MM.1S (cell line): ENCODE data around the gene MYH11.

Source experiments
- EZH2 ChIP-seq: fragments of 300-600 bp; sonication (generic); optimal IDR thresholded peaks from 2 replicates; pipeline ENCODE3; 2017; ENCODE audit warnings: low read depth, mild to moderate bottlenecking, antibody characterized with exemption, low read length, mixed read lengths
- EZH2phosphoT487 ChIP-seq: fragments of 300-600 bp; sonication (generic); IDR thresholded peaks from 2 replicates; pipeline ENCODE4 v1.6.1; 2018; ENCODE audit warnings: antibody characterized with exemption, low read length
- TF ChIP-seq, protein P1 (sequence below): fragments of 300-600 bp; sonication (generic); IDR thresholded peaks from 2 replicates; pipeline ENCODE4 v1.5.1; 2016; ENCODE audit warnings: antibody characterized with exemption, low read length, mixed read lengths

DNA sequence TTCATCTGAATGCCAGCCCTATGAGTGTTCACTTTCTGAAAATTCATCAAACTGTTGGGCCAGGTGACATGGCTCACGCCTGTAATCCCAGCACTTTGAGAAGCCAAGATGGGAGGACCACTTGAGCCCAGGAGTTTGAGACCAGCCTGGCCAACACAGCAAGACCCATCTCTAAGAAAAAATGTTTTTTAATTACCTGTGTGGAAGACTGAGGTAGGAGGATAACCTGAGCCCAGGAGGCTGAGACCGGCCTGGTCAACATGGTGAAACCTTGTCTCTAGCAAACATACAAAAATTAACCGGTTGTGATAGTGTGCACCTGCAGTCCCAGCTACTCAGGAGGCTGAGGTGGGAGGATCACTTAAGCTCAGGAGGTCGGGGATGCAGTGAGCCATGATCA lies 10.3 kb downstream of the MYH11 start:
- TF ChIP-seq, protein P1, sequence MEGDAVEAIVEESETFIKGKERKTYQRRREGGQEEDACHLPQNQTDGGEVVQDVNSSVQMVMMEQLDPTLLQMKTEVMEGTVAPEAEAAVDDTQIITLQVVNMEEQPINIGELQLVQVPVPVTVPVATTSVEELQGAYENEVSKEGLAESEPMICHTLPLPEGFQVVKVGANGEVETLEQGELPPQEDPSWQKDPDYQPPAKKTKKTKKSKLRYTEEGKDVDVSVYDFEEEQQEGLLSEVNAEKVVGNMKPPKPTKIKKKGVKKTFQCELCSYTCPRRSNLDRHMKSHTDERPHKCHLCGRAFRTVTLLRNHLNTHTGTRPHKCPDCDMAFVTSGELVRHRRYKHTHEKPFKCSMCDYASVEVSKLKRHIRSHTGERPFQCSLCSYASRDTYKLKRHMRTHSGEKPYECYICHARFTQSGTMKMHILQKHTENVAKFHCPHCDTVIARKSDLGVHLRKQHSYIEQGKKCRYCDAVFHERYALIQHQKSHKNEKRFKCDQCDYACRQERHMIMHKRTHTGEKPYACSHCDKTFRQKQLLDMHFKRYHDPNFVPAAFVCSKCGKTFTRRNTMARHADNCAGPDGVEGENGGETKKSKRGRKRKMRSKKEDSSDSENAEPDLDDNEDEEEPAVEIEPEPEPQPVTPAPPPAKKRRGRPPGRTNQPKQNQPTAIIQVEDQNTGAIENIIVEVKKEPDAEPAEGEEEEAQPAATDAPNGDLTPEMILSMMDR: no peak
- no peak for TF ChIP-seq EZH2
- TF ChIP-seq EZH2phosphoT487: no peak
